Caco-2 (cell line): ENCODE data around the gene ANKRD9. TPM values are rescaled to one million over a fixed set of nuclear protein-coding genes. Genes with fewer than 3 reads are reported as not detected.
"Not testable (repeated sequence)": the region's sequence is repeated elsewhere in the genome, so short reads cannot be mapped to it uniquely, and the experiment has no call there.

Experiments used
- BruUV-seq: library from RNA; stranded (reverse); fragments of 400-500 nt; replicated peaks from 2 replicates; lab custom pipeline; 2021; lab: Mats Ljungman, UMichigan
- CTCF ChIA-PET: fragments of 300-600 bp; sonication (Branson Sonifier 250); formaldehyde crosslinking; loops from one replicate; lab custom pipeline; 2022; ENCODE audit warnings: antibody characterized with exemption; lab: Charles Lee
- POLR2A ChIA-PET: fragments of 300-600 bp; sonication (Branson Sonifier 250); formaldehyde crosslinking; loops from one replicate; lab custom pipeline; 2022; ENCODE audit warnings: antibody characterized with exemption; lab: Charles Lee
- DNase-seq, 2 experiments: peaks; one replicate each; pipeline versions ENCODE4 v3.0.0 to v3.0.0-alpha.2; 2020 to 2022
- H3K27me3 ChIP-seq: replicated peaks from 2 replicates; pipeline ENCODE4 v1.6.0; 2011; ENCODE audit warnings: low read length; ENCODE audit not compliant: control insufficient read depth, insufficient read depth
- H3K36me3 ChIP-seq: 2 replicates; pipeline ENCODE4 v1.5.1; 2011; ENCODE audit warnings: low read length; ENCODE audit not compliant: control insufficient read depth, insufficient read depth
- H3K4me1 ChIP-seq: fragments of 250-450 bp; sonication (Bioruptor Pico); 2 replicates; pipeline ENCODE4 v1.5.1; 2020; ENCODE audit warnings: mild to moderate bottlenecking
- H3K4me3 ChIP-seq: 2 replicates; pipeline ENCODE4 v1.5.1; 2011; ENCODE audit warnings: low read depth, mild to moderate bottlenecking, control low read depth, low read length
- H3K9me3 ChIP-seq: fragments of 250-450 bp; sonication (Bioruptor Pico); 2 replicates; pipeline ENCODE4 v1.5.1; 2020; ENCODE audit warnings: mild to moderate bottlenecking, moderate library complexity
- H3K27ac Mint-ChIP-seq: one replicate; pipeline ENCODE4 v1.8.0; 2022; ENCODE audit warnings: mixed read lengths; ENCODE audit not compliant: unreplicated experiment
- H3K27me3 Mint-ChIP-seq: one replicate; pipeline ENCODE4 v1.8.0; 2022; ENCODE audit warnings: mixed read lengths; ENCODE audit not compliant: insufficient read depth, unreplicated experiment
- H3K36me3 Mint-ChIP-seq: one replicate; pipeline ENCODE4 v1.8.0; 2022; ENCODE audit warnings: mild to moderate bottlenecking, mixed read lengths; ENCODE audit not compliant: insufficient read depth, unreplicated experiment
- H3K4me1 Mint-ChIP-seq: one replicate; pipeline ENCODE4 v1.8.0; 2022; ENCODE audit warnings: low read depth, mixed read lengths; ENCODE audit not compliant: unreplicated experiment
- H3K4me3 Mint-ChIP-seq: one replicate; pipeline ENCODE4 v1.8.0; 2022; ENCODE audit warnings: mild to moderate bottlenecking, moderate library complexity, mixed read lengths; ENCODE audit not compliant: unreplicated experiment
- H3K9me3 Mint-ChIP-seq: one replicate; pipeline ENCODE4 v1.8.0; 2022; ENCODE audit warnings: mixed read lengths; ENCODE audit not compliant: unreplicated experiment
- CTCF ChIP-seq, 2 experiments: fragments of 200-600 bp in 1 of 2; IDR thresholded peaks; 1 replicate in 1 of 2; 2 replicates in 1 of 2; pipeline versions ENCODE4 v1.5.1 to v1.8.0; 2011 to 2022; ENCODE audit warnings: antibody characterized with exemption in 1 of 2, control low read depth in 1 of 2, inconsistent platforms in 1 of 2, low read depth in 1 of 2, low read length in 1 of 2, mild to moderate bottlenecking in 1 of 2, moderate library complexity in 1 of 2; ENCODE audit not compliant: insufficient read depth in 1 of 2, severe bottlenecking in 1 of 2, unreplicated experiment in 1 of 2
- intact Hi-C: fragments of 100-400 bp; cut with micrococcal nuclease; formaldehyde crosslinking; loops from one replicate; pipeline ENCODE4 v1.10.0; 2022; ENCODE audit not compliant: unreplicated experiment
- total RNA-seq: library from RNA; stranded (reverse); gene quantifications from 2 replicates; pipeline ENCODE4 v1.2.3, GENCODE V29; 2022

ANKRD9 gene
- total RNA-seq, 1 experiment from 2014 or later = 15.0 TPM

GRCh38 chr14:102551995-102552705 is 42.6 kb upstream of the ANKRD9 start:
- H3K4me1 ChIP-seq = peaks cover 27% of the 10 kb centered on the region
- Mint-ChIP-seq H3K27ac (no peak overlapping the region), H3K4me3 (no peak overlapping the region), H3K4me1 (no peaks in the 10 kb centered on the region), H3K27me3 (no peaks in the 10 kb centered on the region), H3K36me3 (no peaks in the 10 kb centered on the region), H3K9me3 (no peaks in the 10 kb centered on the region)
- H3K36me3 ChIP-seq = no peaks in the 10 kb centered on the region
- no peak for DNase-seq
- no peak for TF ChIP-seq CTCF (IDR thresholded peaks at IDR 0.05; ENCODE audit: insufficient read depth in 1 of 2, low read depth in 1 of 2, low read length in 1 of 2, severe bottlenecking in 1 of 2, unreplicated experiment in 1 of 2)
- ChIA-PET POLR2A (no interaction called here), CTCF (no interaction called here)
- H3K4me3 ChIP-seq = no peak overlapping the region
- BruUV-seq = no TSS peak
- intact Hi-C loops = no loop called here
- H3K9me3 ChIP-seq = no peaks in the 10 kb centered on the region
- H3K27me3 ChIP-seq = no peaks in the 10 kb centered on the region

- peaks cover 27% of the 10 kb centered on the region for H3K4me1 ChIP-seq
- H3K36me3 Mint-ChIP-seq, H3K27me3 ChIP-seq, intact Hi-C loops, H3K27me3 Mint-ChIP-seq, BruUV-seq, H3K4me3 Mint-ChIP-seq, H3K4me1 Mint-ChIP-seq, H3K36me3 ChIP-seq, H3K4me3 ChIP-seq, H3K9me3 ChIP-seq, POLR2A ChIA-PET, H3K9me3 Mint-ChIP-seq, H3K27ac Mint-ChIP-seq, CTCF ChIA-PET, DNase-seq: not testable (repeated sequence)
Observed at GRCh38 chr14:102550927-102551401, 41.4 kb upstream of the ANKRD9 start.

- CTCF ChIA-PET = interaction anchor here (0.7 kb wide), 1 partner anchor 177 kb away, joined by 3 read pairs; no protein-coding TSS in a partner anchor
Observed at GRCh38 chr14:102548616-102549240, 39.2 kb upstream of the ANKRD9 start.

More at GRCh38 chr14:102548616-102549240, 39.2 kb upstream of the ANKRD9 start:
- POLR2A ChIA-PET = no interaction called here
- Mint-ChIP-seq H3K4me1 (peaks cover 6% of the 10 kb centered on the region), H3K27ac (no peak overlapping the region), H3K4me3 (no peak overlapping the region), H3K27me3 (no peaks in the 10 kb centered on the region), H3K9me3 (no peaks in the 10 kb centered on the region), H3K36me3 (no peaks in the 10 kb centered on the region)
- no TSS peak for BruUV-seq
- H3K27me3 ChIP-seq = no peaks in the 10 kb centered on the region
- H3K9me3 ChIP-seq = no peaks in the 10 kb centered on the region
- intact Hi-C loops = no loop called here
- peaks cover 39% of the 10 kb centered on the region for H3K4me1 ChIP-seq
- no peak overlapping the region for H3K4me3 ChIP-seq
- H3K36me3 ChIP-seq = no peaks in the 10 kb centered on the region
- DNase-seq = no peak
- TF ChIP-seq CTCF (IDR thresholded peaks at IDR 0.05; ENCODE audit: insufficient read depth in 1 of 2, low read depth in 1 of 2, low read length in 1 of 2, severe bottlenecking in 1 of 2, unreplicated experiment in 1 of 2) = no peak
